ENCODE measurements around the gene CRACR2B. TPM values are rescaled to one million over a fixed set of nuclear protein-coding genes. Genes with fewer than 3 reads are reported as not detected.

Gene CRACR2B
- total and polyA plus RNA-seq, 8 donors, result 14.2 to 32.1 (median 21.8) TPM

- TF ChIP-seq, protein P1, sequence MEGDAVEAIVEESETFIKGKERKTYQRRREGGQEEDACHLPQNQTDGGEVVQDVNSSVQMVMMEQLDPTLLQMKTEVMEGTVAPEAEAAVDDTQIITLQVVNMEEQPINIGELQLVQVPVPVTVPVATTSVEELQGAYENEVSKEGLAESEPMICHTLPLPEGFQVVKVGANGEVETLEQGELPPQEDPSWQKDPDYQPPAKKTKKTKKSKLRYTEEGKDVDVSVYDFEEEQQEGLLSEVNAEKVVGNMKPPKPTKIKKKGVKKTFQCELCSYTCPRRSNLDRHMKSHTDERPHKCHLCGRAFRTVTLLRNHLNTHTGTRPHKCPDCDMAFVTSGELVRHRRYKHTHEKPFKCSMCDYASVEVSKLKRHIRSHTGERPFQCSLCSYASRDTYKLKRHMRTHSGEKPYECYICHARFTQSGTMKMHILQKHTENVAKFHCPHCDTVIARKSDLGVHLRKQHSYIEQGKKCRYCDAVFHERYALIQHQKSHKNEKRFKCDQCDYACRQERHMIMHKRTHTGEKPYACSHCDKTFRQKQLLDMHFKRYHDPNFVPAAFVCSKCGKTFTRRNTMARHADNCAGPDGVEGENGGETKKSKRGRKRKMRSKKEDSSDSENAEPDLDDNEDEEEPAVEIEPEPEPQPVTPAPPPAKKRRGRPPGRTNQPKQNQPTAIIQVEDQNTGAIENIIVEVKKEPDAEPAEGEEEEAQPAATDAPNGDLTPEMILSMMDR (IDR thresholded peaks at IDR 0.05), result no peak
- DNase-seq (no peak), ATAC-seq (no peak)
- no peak overlapping the region for H3K4me3 ChIP-seq
- peaks cover 0 to 6% of the 10 kb centered on the region in 2 donors for H3K27me3 ChIP-seq
- peaks cover 3 to 10% of the 10 kb centered on the region in 2 donors for H3K4me1 ChIP-seq
- peaks cover 0 to 6% of the 10 kb centered on the region in 2 donors for H3K36me3 ChIP-seq
- no peaks in the 10 kb centered on the region for H3K9me3 ChIP-seq
- no peak overlapping the region for H3K27ac ChIP-seq
- intact Hi-C loops (cut with DNase I), result no loop called here
Measured at GRCh38 chr11:855330-855674, 27.6 kb downstream of the CRACR2B start.

GRCh38 chr11:855796-856195, 28.1 kb downstream of the CRACR2B start:
- DNase-seq (no peak), ATAC-seq (no peak)
- TF ChIP-seq, protein P1 (IDR thresholded peaks at IDR 0.05), result no peak
- Histone ChIP-seq H3K9me3 (no peaks in the 10 kb centered on the region), H3K4me3 (no peak overlapping the region), H3K27ac (no peak overlapping the region), H3K27me3 (peaks cover 0 to under 1% of the 10 kb centered on the region in 2 donors), H3K36me3 (peaks cover 0 to 6% of the 10 kb centered on the region in 2 donors), H3K4me1 (peaks cover 3 to 6% of the 10 kb centered on the region in 2 donors)
- intact Hi-C loops (cut with DNase I), result no loop called here

GRCh38 chr11:856397-856796, 28.7 kb downstream of the CRACR2B start:
- Histone ChIP-seq H3K27ac (no peak overlapping the region), H3K36me3 (peaks cover 0 to 6% of the 10 kb centered on the region in 2 donors), H3K9me3 (no peaks in the 10 kb centered on the region), H3K4me3 (no peak overlapping the region), H3K27me3 (no peaks in the 10 kb centered on the region), H3K4me1 (peaks cover 3 to 6% of the 10 kb centered on the region in 2 donors)
- DNase-seq (no peak), ATAC-seq (no peak)
- TF ChIP-seq, protein P1 (IDR thresholded peaks at IDR 0.05), result no peak
- intact Hi-C loops (cut with DNase I), result no loop called here

GRCh38 chr11:858053-858761, 30.5 kb downstream of the CRACR2B start:
- H3K27me3 ChIP-seq, result no peaks in the 10 kb centered on the region
- DNase-seq, result no peak
- H3K36me3 ChIP-seq, result peaks cover 0 to 13% of the 10 kb centered on the region in 2 donors
- intact Hi-C loops (cut with DNase I), result no loop called here
- ATAC-seq, result no peak
- H3K4me1 ChIP-seq, result peaks cover 3 to 6% of the 10 kb centered on the region in 2 donors
- H3K4me3 ChIP-seq, result no peak overlapping the region
- no peaks in the 10 kb centered on the region for H3K9me3 ChIP-seq
- TF ChIP-seq, protein P1 (IDR thresholded peaks at IDR 0.05), result no peak
- H3K27ac ChIP-seq, result no peak overlapping the region

- no peak for DNase-seq
- Histone ChIP-seq H3K36me3 (peaks cover 0 to 19% of the 10 kb centered on the region in 2 donors), H3K27me3 (no peaks in the 10 kb centered on the region), H3K27ac (no peak overlapping the region), H3K4me3 (no peak overlapping the region), H3K9me3 (no peaks in the 10 kb centered on the region), H3K4me1 (peaks cover 3 to 6% of the 10 kb centered on the region in 2 donors)
- intact Hi-C loops (cut with DNase I), result no loop called here
- TF ChIP-seq, protein P1 (IDR thresholded peaks at IDR 0.05), result no peak
- ATAC-seq, result no peak
Measured at GRCh38 chr11:858762-859339, 31.1 kb downstream of the CRACR2B start.

All from left lung (tissue), 10 donors.